H9 (cell line): Measurements from ENCODE around the gene RNASE7. TPM values are rescaled to one million over a fixed set of nuclear protein-coding genes. Genes with fewer than 3 reads are reported as not detected.

Experiments
- DNase-seq: peaks from one replicate; pipeline ENCODE4 v3.0.0-alpha.2; 2017
- H2AFZ ChIP-seq: one replicate; pipeline ENCODE4 v1.6.1; 2013; ENCODE audit warnings: mild to moderate bottlenecking, low read length, control low read depth, moderate library complexity
- H2AK5ac ChIP-seq: 2 replicates; pipeline ENCODE4 v1.6.1; 2013; ENCODE audit warnings: low read length, control low read depth, mixed read lengths; ENCODE audit not compliant: insufficient read length
- H2BK120ac ChIP-seq: one replicate; pipeline ENCODE4 v1.6.1; 2013; ENCODE audit warnings: low read depth, mild to moderate bottlenecking, low read length, control low read depth, inconsistent platforms; ENCODE audit not compliant: poor library complexity, severe bottlenecking
- H2BK12ac ChIP-seq: 2 replicates; pipeline ENCODE4 v1.6.1; 2013; ENCODE audit warnings: low read length, control low read depth, mixed read lengths, low read depth; ENCODE audit not compliant: insufficient read length
- H2BK15ac ChIP-seq: 2 replicates; pipeline ENCODE4 v1.6.1; 2013; ENCODE audit warnings: low read depth, low read length, control low read depth
- H2BK20ac ChIP-seq: one replicate; pipeline ENCODE4 v1.6.1; 2013; ENCODE audit warnings: low read depth, mild to moderate bottlenecking, low read length, control low read depth, inconsistent platforms; ENCODE audit not compliant: poor library complexity, severe bottlenecking
- H2BK5ac ChIP-seq: 2 replicates; pipeline ENCODE4 v1.6.1; 2013; ENCODE audit warnings: low read length, control low read depth, mixed read lengths; ENCODE audit not compliant: insufficient read length
- H3K14ac ChIP-seq: 2 replicates; pipeline ENCODE4 v1.6.1; 2013; ENCODE audit warnings: low read length, control low read depth; ENCODE audit not compliant: insufficient read depth
- H3K18ac ChIP-seq: 2 replicates; pipeline ENCODE4 v1.6.1; 2013; ENCODE audit warnings: low read depth, mild to moderate bottlenecking, mixed read lengths, low read length, control low read depth; ENCODE audit not compliant: insufficient read length
- H3K23ac ChIP-seq: 2 replicates; pipeline ENCODE4 v1.6.1; 2013; ENCODE audit warnings: low read length, control low read depth, mixed read lengths, low read depth; ENCODE audit not compliant: insufficient read length
- H3K23me2 ChIP-seq: 2 replicates; pipeline ENCODE4 v1.6.1; 2013; ENCODE audit warnings: low read depth, mild to moderate bottlenecking, mixed read lengths, low read length, control low read depth; ENCODE audit not compliant: insufficient read length, poor library complexity, severe bottlenecking
- H3K27ac ChIP-seq: 2 replicates; pipeline ENCODE4 v1.5.1; 2013; ENCODE audit warnings: low read length, control low read depth, mixed read lengths, low read depth; ENCODE audit not compliant: insufficient read length
- H3K27me3 ChIP-seq: 2 replicates; pipeline ENCODE4 v1.6.1; 2013; ENCODE audit warnings: low read length, control low read depth, inconsistent platforms; ENCODE audit not compliant: insufficient read depth
- H3K4ac ChIP-seq: 2 replicates; pipeline ENCODE4 v1.6.1; 2013; ENCODE audit warnings: low read depth, mild to moderate bottlenecking, control low read depth, inconsistent platforms, low read length, moderate library complexity
- H3K4me1 ChIP-seq: 2 replicates; pipeline ENCODE4 v1.6.1; 2013; ENCODE audit warnings: low read length, control low read depth, inconsistent platforms; ENCODE audit not compliant: insufficient read depth
- H3K4me2 ChIP-seq: 2 replicates; pipeline ENCODE4 v1.6.1; 2013; ENCODE audit warnings: low read length, control low read depth, mixed read lengths; ENCODE audit not compliant: insufficient read length, insufficient read depth
- H3K56ac ChIP-seq: 2 replicates; pipeline ENCODE4 v1.6.1; 2013; ENCODE audit warnings: low read depth, mild to moderate bottlenecking, mixed read lengths, low read length, control low read depth; ENCODE audit not compliant: insufficient read length
- H3K79me1 ChIP-seq: 2 replicates; pipeline ENCODE4 v1.6.1; 2013; ENCODE audit warnings: low read depth, mild to moderate bottlenecking, moderate library complexity, low read length, control low read depth, inconsistent platforms; ENCODE audit not compliant: insufficient read depth, poor library complexity, severe bottlenecking
- H3K79me2 ChIP-seq: 2 replicates; pipeline ENCODE4 v1.6.1; 2013; ENCODE audit warnings: low read length, control low read depth, inconsistent platforms; ENCODE audit not compliant: insufficient read depth
- H3K9ac ChIP-seq: 2 replicates; pipeline ENCODE4 v1.6.1; 2013; ENCODE audit warnings: low read length, control low read depth, mixed read lengths; ENCODE audit not compliant: insufficient read length; ENCODE audit errors: extremely low read depth
- H3K9me3 ChIP-seq: one replicate; pipeline ENCODE4 v1.6.1; 2013; ENCODE audit warnings: low read depth, low read length, inconsistent platforms; ENCODE audit not compliant: control insufficient read depth
- H3T11ph ChIP-seq: one replicate; pipeline ENCODE4 v1.6.1; 2013; ENCODE audit warnings: mild to moderate bottlenecking, low read length, control low read depth, inconsistent platforms
- H4K20me1 ChIP-seq: one replicate; pipeline ENCODE4 v1.6.1; 2013; ENCODE audit not compliant: control insufficient read depth, insufficient read length, insufficient read depth
- H4K5ac ChIP-seq: 2 replicates; pipeline ENCODE4 v1.6.1; 2013; ENCODE audit warnings: low read depth, mild to moderate bottlenecking, mixed read lengths, low read length, control low read depth; ENCODE audit not compliant: insufficient read length
- H4K8ac ChIP-seq: replicated peaks from 2 replicates; pipeline ENCODE4 v1.6.1; 2013; ENCODE audit warnings: low read length, control low read depth, mixed read lengths, low read depth; ENCODE audit not compliant: insufficient read length
- H4K91ac ChIP-seq: 2 replicates; pipeline ENCODE4 v1.6.1; 2013; ENCODE audit warnings: low read depth, mild to moderate bottlenecking, moderate library complexity, mixed read lengths, low read length, control low read depth; ENCODE audit not compliant: insufficient read length
- H3K27ac Mint-ChIP-seq, 3 experiments: 2 replicates in 2 of 3; 3 replicates in 1 of 3; pipeline ENCODE4 v1.8.0; 2020 to 2021; ENCODE audit warnings: mixed read lengths in 3 of 3, mild to moderate bottlenecking in 1 of 3, moderate library complexity in 1 of 3
- H3K27me3 Mint-ChIP-seq: 2 replicates; pipeline ENCODE4 v1.8.0; 2021; ENCODE audit warnings: low read depth, mild to moderate bottlenecking, moderate library complexity, mixed read lengths
- H3K36me3 Mint-ChIP-seq, 3 experiments: 2 replicates in 2 of 3; 3 replicates in 1 of 3; pipeline ENCODE4 v1.8.0; 2020 to 2021; ENCODE audit warnings: low read depth in 3 of 3, mixed read lengths in 3 of 3; ENCODE audit not compliant: insufficient read depth in 1 of 3
- H3K4me1 Mint-ChIP-seq, 2 experiments: 2 replicates each; pipeline ENCODE4 v1.8.0; 2020; ENCODE audit warnings: mixed read lengths in 2 of 2
- H3K4me3 Mint-ChIP-seq, 2 experiments: 2 replicates in 1 of 2; 3 replicates in 1 of 2; pipeline ENCODE4 v1.8.0; 2020 to 2021; ENCODE audit warnings: mild to moderate bottlenecking in 2 of 2, mixed read lengths in 2 of 2, moderate library complexity in 1 of 2
- H3K9me3 Mint-ChIP-seq, 2 experiments: 2 replicates in 1 of 2; 3 replicates in 1 of 2; pipeline ENCODE4 v1.8.0; 2020; ENCODE audit warnings: mild to moderate bottlenecking in 2 of 2, mixed read lengths in 2 of 2, moderate library complexity in 1 of 2
- WGBS: extraction: QIAGEN DNeasy Blood & Tissue Kit; methylation state at CpG from one replicate; pipeline ENCODE4 v1.1.7; 2013; ENCODE audit warnings: missing lambda C conversion rate, low lambda C conversion rate, mixed read lengths; ENCODE audit not compliant: insufficient read length; ENCODE audit errors: extremely low coverage; 5-methylcytosine and 5-hydroxymethylcytosine counted together
- total RNA-seq: library from RNA; stranded (reverse); gene quantifications from 2 replicates; pipeline ENCODE4 v1.2.1, GENCODE V29; 2021
- TF ChIP-seq, protein P1 (sequence below): fragments of 200-600 bp; sonication (generic); conservative IDR thresholded peaks from 3 replicates; pipeline ENCODE4 v1.8.0; 2021; ENCODE audit warnings: antibody characterized with exemption, mild to moderate bottlenecking

RNASE7 gene
- total RNA-seq, 1 experiment from 2014 or later, result not detected

GRCh38 chr14:20996521-20996920 is 45.6 kb upstream of the RNASE7 start:
- Histone ChIP-seq H3K18ac (no peak overlapping the region), H3K27me3 (no peaks in the 10 kb centered on the region), H2AK5ac (no peak overlapping the region), H3K9ac (no peak overlapping the region), H3K4ac (no peak overlapping the region), H3K9me3 (no peaks in the 10 kb centered on the region), H3T11ph (no peak overlapping the region), H4K91ac (no peak overlapping the region), H3K27ac (no peak overlapping the region), H3K4me2 (no peak overlapping the region), H3K56ac (no peak overlapping the region), H3K79me1 (no peaks in the 10 kb centered on the region), H3K23me2 (no peaks in the 10 kb centered on the region), H4K20me1 (no peaks in the 10 kb centered on the region), H3K23ac (no peak overlapping the region), H2BK12ac (no peak overlapping the region), H2BK120ac (no peak overlapping the region), H2BK20ac (no peak overlapping the region), H2BK15ac (no peak overlapping the region), H3K14ac (no peak overlapping the region), H2AFZ (no peak overlapping the region), H4K8ac (no peak overlapping the region), H3K4me1 (no peaks in the 10 kb centered on the region), H4K5ac (no peak overlapping the region), H3K79me2 (no peaks in the 10 kb centered on the region), H2BK5ac (no peak overlapping the region)
- WGBS, result no CpG with 5 or more reads among the region's 14 CpGs
- Mint-ChIP-seq H3K9me3 (no peaks in the 10 kb centered on the region), H3K27me3 (no peaks in the 10 kb centered on the region; the same call in 1 of the 2 replicates), H3K4me3 (no peak overlapping the region), H3K4me1 (peaks cover 19% of the 10 kb centered on the region in 2 experiments), H3K27ac (peak overlapping the region in 1 of 3 experiments; percentile 38; a peak in 1 of 7 replicates), H3K36me3 (peaks cover 32 to 55% (median 50%) of the 10 kb centered on the region in 3 experiments; a peak in 6 of 7 replicates)
- no peak for DNase-seq
- TF ChIP-seq, protein P1, sequence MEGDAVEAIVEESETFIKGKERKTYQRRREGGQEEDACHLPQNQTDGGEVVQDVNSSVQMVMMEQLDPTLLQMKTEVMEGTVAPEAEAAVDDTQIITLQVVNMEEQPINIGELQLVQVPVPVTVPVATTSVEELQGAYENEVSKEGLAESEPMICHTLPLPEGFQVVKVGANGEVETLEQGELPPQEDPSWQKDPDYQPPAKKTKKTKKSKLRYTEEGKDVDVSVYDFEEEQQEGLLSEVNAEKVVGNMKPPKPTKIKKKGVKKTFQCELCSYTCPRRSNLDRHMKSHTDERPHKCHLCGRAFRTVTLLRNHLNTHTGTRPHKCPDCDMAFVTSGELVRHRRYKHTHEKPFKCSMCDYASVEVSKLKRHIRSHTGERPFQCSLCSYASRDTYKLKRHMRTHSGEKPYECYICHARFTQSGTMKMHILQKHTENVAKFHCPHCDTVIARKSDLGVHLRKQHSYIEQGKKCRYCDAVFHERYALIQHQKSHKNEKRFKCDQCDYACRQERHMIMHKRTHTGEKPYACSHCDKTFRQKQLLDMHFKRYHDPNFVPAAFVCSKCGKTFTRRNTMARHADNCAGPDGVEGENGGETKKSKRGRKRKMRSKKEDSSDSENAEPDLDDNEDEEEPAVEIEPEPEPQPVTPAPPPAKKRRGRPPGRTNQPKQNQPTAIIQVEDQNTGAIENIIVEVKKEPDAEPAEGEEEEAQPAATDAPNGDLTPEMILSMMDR, result no peak
